ENCODE results near the gene SIM2.

SIM2 gene

GRCh38 chr21:36707763-36708285, 8.9 kb downstream of the SIM2 start:
- no peak for TF ChIP-seq CTCF (IDR thresholded peaks at IDR 0.05; ENCODE audit: low read depth, low read length, missing control alignments)
- Histone ChIP-seq H3K27me3 (replicated peaks) (peaks cover 95% of the 10 kb centered on the region), H3K4me3 (ENCODE audit: low read depth, low read length) (no peak overlapping the region), H3K36me3 (replicated peaks) (no peaks in the 10 kb centered on the region), H3K27ac (no peak overlapping the region)
- DNase-seq = no peak
- in situ Hi-C loops (cut with HindIII; ENCODE audit: low pct_ligation_motif_present, low sequenced_read_pairs) = no loop called here

GRCh38 chr21:36708286-36709029, 9.5 kb downstream of the SIM2 start:
- peaks cover 95% of the 10 kb centered on the region for H3K27me3 ChIP-seq (replicated peaks)
- no peak for DNase-seq
- in situ Hi-C loops (cut with HindIII; ENCODE audit: low pct_ligation_motif_present, low sequenced_read_pairs) = no loop called here
- TF ChIP-seq CTCF (IDR thresholded peaks at IDR 0.05; ENCODE audit: low read depth, low read length, missing control alignments) = no peak
- H3K27ac ChIP-seq = no peak overlapping the region
- no peak overlapping the region for H3K4me3 ChIP-seq (ENCODE audit: low read depth, low read length)
- no peaks in the 10 kb centered on the region for H3K36me3 ChIP-seq (replicated peaks)

- no peaks in the 10 kb centered on the region for H3K36me3 ChIP-seq (replicated peaks)
- no peak for TF ChIP-seq CTCF (IDR thresholded peaks at IDR 0.05; ENCODE audit: low read depth, low read length, missing control alignments)
- H3K27ac ChIP-seq = no peak overlapping the region
- in situ Hi-C loops (cut with HindIII; ENCODE audit: low pct_ligation_motif_present, low sequenced_read_pairs) = no loop called here
- no peak overlapping the region for H3K4me3 ChIP-seq (ENCODE audit: low read depth, low read length)
- no peak for DNase-seq
- H3K27me3 ChIP-seq (replicated peaks) = peaks cover 94% of the 10 kb centered on the region
Measured at GRCh38 chr21:36709030-36709867, 10.3 kb downstream of the SIM2 start.

GRCh38 chr21:36709868-36710728, 11.2 kb downstream of the SIM2 start:
- DNase-seq = no peak

More at GRCh38 chr21:36709868-36710728, 11.2 kb downstream of the SIM2 start:
- in situ Hi-C loops (cut with HindIII; ENCODE audit: low pct_ligation_motif_present, low sequenced_read_pairs) = no loop called here
- no peak overlapping the region for H3K27ac ChIP-seq
- H3K27me3 ChIP-seq (replicated peaks) = peaks cover 94% of the 10 kb centered on the region
- H3K4me3 ChIP-seq (ENCODE audit: low read depth, low read length) = no peak overlapping the region
- H3K36me3 ChIP-seq (replicated peaks) = no peaks in the 10 kb centered on the region
- TF ChIP-seq CTCF (IDR thresholded peaks at IDR 0.05; ENCODE audit: low read depth, low read length, missing control alignments) = no peak

Data from brain microvascular endothelial cell (primary cell).